ENCODE measurements around the gene NELFE.
"Not testable (repeated sequence)": the region's sequence is repeated elsewhere in the genome, so short reads cannot be mapped to it uniquely, and the experiment has no call there.

Gene NELFE

GRCh38 chr6:31919624-31920303, 39.0 kb downstream of the NELFE start:
- no peak for DNase-seq (ENCODE audit: low read depth in 2 of 2)

GRCh38 chr6:31918069-31918720, 40.6 kb downstream of the NELFE start:
- no peak for DNase-seq (ENCODE audit: low read depth in 2 of 2)

GRCh38 chr6:31915756-31916155, 43.0 kb downstream of the NELFE start:
- DNase-seq (ENCODE audit: low read depth in 2 of 2) = no peak

GRCh38 chr6:31915351-31915750, 43.4 kb downstream of the NELFE start:
- no peak for DNase-seq (ENCODE audit: low read depth in 2 of 2)

- DNase-seq (ENCODE audit: low read depth in 2 of 2) = no peak
Observed at GRCh38 chr6:31911826-31912585, 46.8 kb downstream of the NELFE start.

- not testable (repeated sequence) for DNase-seq (ENCODE audit: low read depth in 2 of 2)
Observed at GRCh38 chr6:31909298-31909697, 49.5 kb downstream of the NELFE start.

GRCh38 chr6:31908791-31909190, 50.0 kb downstream of the NELFE start:
- no peak for DNase-seq (ENCODE audit: low read depth in 2 of 2)

- not testable (repeated sequence) for DNase-seq (ENCODE audit: low read depth in 2 of 2)
Observed at GRCh38 chr6:31908255-31908654, 50.5 kb downstream of the NELFE start.

- no peak for DNase-seq (ENCODE audit: low read depth in 2 of 2)
Observed at GRCh38 chr6:31907158-31907813, 51.5 kb downstream of the NELFE start.

GRCh38 chr6:31906727-31907126, 52.0 kb downstream of the NELFE start:
- DNase-seq (ENCODE audit: low read depth in 2 of 2) = not testable (repeated sequence)

- no peak for DNase-seq (ENCODE audit: low read depth in 2 of 2)
Observed at GRCh38 chr6:31906122-31906521, 52.6 kb downstream of the NELFE start.

GRCh38 chr6:31905041-31905440, 53.7 kb downstream of the NELFE start:
- DNase-seq (ENCODE audit: low read depth in 2 of 2) = no peak

- no peak for DNase-seq (ENCODE audit: low read depth in 2 of 2)
Observed at GRCh38 chr6:31903957-31904356, 54.8 kb downstream of the NELFE start.

All from stimulated activated CD8-positive, alpha-beta memory T cell treated with anti-CD3 and anti-CD28 coated beads, Interleukin-7, amount 100 ng/mL, for 1 hour (primary cell).